HEK293T (cell line): Measurements from ENCODE around the gene METTL22.
A peak's percentile ranks its signal among the peaks of the same experiment; 100 is the strongest.

Source experiments
- CTCF ChIA-PET: fragments of 350-600 bp; formaldehyde crosslinking; extraction: SDS; loops from one replicate; lab custom pipeline; 2021; ENCODE audit warnings: antibody characterized with exemption, inconsistent platforms; lab: Yijun Ruan, JAX
- POLR2A ChIA-PET: fragments of 350-600 bp; formaldehyde crosslinking; extraction: SDS; loops from one replicate; lab custom pipeline; 2020; ENCODE audit warnings: antibody characterized with exemption, inconsistent platforms; lab: Yijun Ruan, JAX
- DNase-seq: peaks from one replicate; pipeline ENCODE4 v3.0.0; 2012; ENCODE audit warnings: mixed read lengths; ENCODE audit errors: extremely low spot score
- ARNT ChIP-seq: fragments of 450-650 bp; IDR thresholded peaks from 2 replicates; pipeline ENCODE4 v1.6.1; 2017; ENCODE audit warnings: mild to moderate bottlenecking
- BHLHE40 ChIP-seq: fragments of 450-650 bp; IDR thresholded peaks from 2 replicates; pipeline ENCODE4 v1.6.1; 2016; ENCODE audit warnings: mild to moderate bottlenecking, moderate library complexity, borderline replicate concordance
- CTBP1 ChIP-seq: fragments of 450-650 bp; IDR thresholded peaks from 2 replicates; pipeline ENCODE4 v1.6.1; 2016; ENCODE audit warnings: borderline replicate concordance
- ELF4 ChIP-seq: fragments of 450-650 bp; IDR thresholded peaks from 2 replicates; pipeline ENCODE4 v1.6.1; 2017; ENCODE audit warnings: antibody characterized with exemption
- FOXA1 ChIP-seq: fragments of 450-650 bp; IDR thresholded peaks from 2 replicates; pipeline ENCODE4 v1.6.1; 2016; ENCODE audit warnings: mild to moderate bottlenecking
- FOXK2 ChIP-seq: fragments of 450-650 bp; IDR thresholded peaks from 2 replicates; pipeline ENCODE4 v1.6.1; 2016; ENCODE audit warnings: mild to moderate bottlenecking
- FOXM1 ChIP-seq: fragments of 450-650 bp; IDR thresholded peaks from 2 replicates; pipeline ENCODE4 v1.6.1; 2017; ENCODE audit warnings: mild to moderate bottlenecking, borderline replicate concordance
- HDGF ChIP-seq: fragments of 450-650 bp; IDR thresholded peaks from 2 replicates; pipeline ENCODE4 v1.6.1; 2017; ENCODE audit warnings: antibody characterized with exemption, borderline replicate concordance
- L3MBTL2 ChIP-seq: fragments of 450-650 bp; conservative IDR thresholded peaks from 2 replicates; pipeline ENCODE4 v1.6.1; 2016; ENCODE audit warnings: mild to moderate bottlenecking
- LEF1 ChIP-seq: fragments of 450-650 bp; IDR thresholded peaks from 2 replicates; pipeline ENCODE4 v1.6.1; 2017; ENCODE audit warnings: mild to moderate bottlenecking, borderline replicate concordance
- NFRKB ChIP-seq: fragments of 450-650 bp; IDR thresholded peaks from 2 replicates; pipeline ENCODE4 v1.6.1; 2016; ENCODE audit warnings: mild to moderate bottlenecking, moderate library complexity
- SP1 ChIP-seq: fragments of 450-650 bp; IDR thresholded peaks from 2 replicates; pipeline ENCODE4 v1.6.1; 2017
- SUZ12 ChIP-seq: fragments of 450-650 bp; IDR thresholded peaks from 2 replicates; pipeline ENCODE4 v1.6.1; 2016; ENCODE audit warnings: mild to moderate bottlenecking
- TARDBP ChIP-seq: fragments of 450-650 bp; IDR thresholded peaks from 2 replicates; pipeline ENCODE4 v1.6.1; 2016
- ZNF384 ChIP-seq: fragments of 450-650 bp; IDR thresholded peaks from 2 replicates; pipeline ENCODE4 v1.6.1; 2016
- TF ChIP-seq, protein P1 (sequence below): fragments of 450-650 bp; IDR thresholded peaks from 2 replicates; pipeline ENCODE4 v1.6.1; 2016

Gene METTL22

GRCh38 chr16:8631818-8632465 lies 10.4 kb downstream of the METTL22 start:
- ChIA-PET POLR2A (no interaction called here), CTCF (no interaction called here)
- TF ChIP-seq SP1 (no peak), SUZ12 (no peak), ZNF384 (no peak), L3MBTL2 (no peak), HDGF (no peak), FOXM1 (no peak), FOXK2 (no peak), CTBP1 (no peak), NFRKB (no peak), LEF1 (no peak), TARDBP (no peak), FOXA1 (no peak), BHLHE40 (no peak), ELF4 (no peak), ARNT (no peak)
- TF ChIP-seq, protein P1, sequence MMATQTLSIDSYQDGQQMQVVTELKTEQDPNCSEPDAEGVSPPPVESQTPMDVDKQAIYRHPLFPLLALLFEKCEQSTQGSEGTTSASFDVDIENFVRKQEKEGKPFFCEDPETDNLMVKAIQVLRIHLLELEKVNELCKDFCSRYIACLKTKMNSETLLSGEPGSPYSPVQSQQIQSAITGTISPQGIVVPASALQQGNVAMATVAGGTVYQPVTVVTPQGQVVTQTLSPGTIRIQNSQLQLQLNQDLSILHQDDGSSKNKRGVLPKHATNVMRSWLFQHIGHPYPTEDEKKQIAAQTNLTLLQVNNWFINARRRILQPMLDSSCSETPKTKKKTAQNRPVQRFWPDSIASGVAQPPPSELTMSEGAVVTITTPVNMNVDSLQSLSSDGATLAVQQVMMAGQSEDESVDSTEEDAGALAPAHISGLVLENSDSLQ: no peak
- no peak for DNase-seq

GRCh38 chr16:8632675-8633182 lies 11.2 kb downstream of the METTL22 start:
- TF ChIP-seq SUZ12 (no peak), SP1 (no peak), HDGF (no peak), L3MBTL2 (no peak), FOXK2 (no peak), BHLHE40 (no peak), ARNT (no peak), ZNF384 (no peak), TARDBP (no peak)
- POLR2A ChIA-PET: no interaction called here
- CTCF ChIA-PET: no interaction called here
- DNase-seq: no peak

GRCh38 chr16:8634991-8635736 lies 13.7 kb downstream of the METTL22 start:
- ChIA-PET POLR2A (interaction anchor here (1.0 kb wide), 1 partner anchor 13 kb away, joined by 3 read pairs; the partner anchor contains the start of gene METTL22), CTCF (interaction anchor here (1.0 to 1.3 kb wide), 2 partner anchors 9 to 16 kb away, joined by 3 to 7 read pairs; no protein-coding TSS in a partner anchor)
- TF ChIP-seq FOXK2 (no peak), ELF4 (no peak), SUZ12 (no peak), HDGF (no peak), FOXA1 (no peak), CTBP1 (no peak), TARDBP (no peak), ARNT (no peak), BHLHE40 (no peak), FOXM1 (no peak), ZNF384 (no peak), LEF1 (no peak), NFRKB (no peak), SP1 (no peak), L3MBTL2 (no peak)
- TF ChIP-seq, protein P1: no peak
- peak; percentile 50 for DNase-seq

- ChIA-PET POLR2A (interaction anchor here (1.4 kb wide), 1 partner anchor 10 kb away, joined by 3 read pairs; no protein-coding TSS in a partner anchor), CTCF (no interaction called here)
- DNase-seq: no peak
- TF ChIP-seq L3MBTL2: no peak
- TF ChIP-seq LEF1: no peak
- TF ChIP-seq FOXM1: no peak
- TF ChIP-seq NFRKB: no peak
- no peak for TF ChIP-seq FOXK2
- no peak for TF ChIP-seq SP1
- no peak for TF ChIP-seq CTBP1
- no peak for TF ChIP-seq TARDBP
- no peak for TF ChIP-seq HDGF
- no peak for TF ChIP-seq ZNF384
- no peak for TF ChIP-seq FOXA1
- TF ChIP-seq ELF4: no peak
- TF ChIP-seq, protein P1: no peak
- TF ChIP-seq ARNT: no peak
- TF ChIP-seq SUZ12: no peak
- TF ChIP-seq BHLHE40: no peak
Measured at GRCh38 chr16:8639694-8640093, 18.2 kb downstream of the METTL22 start.

DNA sequence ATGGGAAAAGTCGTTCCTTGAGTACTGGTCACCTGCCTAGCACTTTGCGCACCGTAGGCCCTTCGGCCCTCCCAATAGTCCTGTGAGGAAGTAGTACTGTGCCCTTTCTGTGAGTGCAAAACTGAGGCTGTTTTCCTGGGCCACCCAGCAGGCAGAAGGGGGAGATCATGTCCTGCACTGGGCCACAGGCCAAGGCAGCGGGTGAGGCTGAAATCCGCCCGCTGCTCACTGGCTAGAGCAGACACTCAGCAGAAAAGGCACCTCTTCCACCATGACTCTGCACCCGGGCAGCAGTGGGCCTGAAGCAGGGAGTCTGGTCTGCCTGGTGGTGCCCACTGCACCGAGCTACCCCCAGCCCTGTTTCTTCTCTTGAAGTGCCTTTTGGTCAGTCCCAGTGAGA lies 20.2 kb downstream of the METTL22 start:
- ChIA-PET CTCF (no interaction called here), POLR2A (no interaction called here)
- no peak for DNase-seq
- TF ChIP-seq BHLHE40 (no peak), CTBP1 (no peak), NFRKB (no peak), HDGF (no peak), ELF4 (no peak), TARDBP (no peak), FOXK2 (no peak), ZNF384 (no peak), FOXM1 (no peak), SP1 (no peak), SUZ12 (no peak), L3MBTL2 (no peak), FOXA1 (no peak), ARNT (no peak)
- TF ChIP-seq, protein P1: no peak
